ENCODE measurements around the gene CPE. TPM values are rescaled to one million over a fixed set of nuclear protein-coding genes. Genes with fewer than 3 reads are reported as not detected.
A peak's percentile ranks its signal among the peaks of the same experiment; 100 is the strongest.

CPE gene
- polyA plus RNA-seq, 4 donors = 1.1 to 326 (median 22.9) TPM

- WGBS, 3 donors = 9 to 15% (median 11%) methylated on average over 1 of the region's 1 CpG
- Histone ChIP-seq H3K27me3 (ENCODE audit: control insufficient read depth in 3 of 3, insufficient read depth in 3 of 3, low read length in 3 of 3) (no peaks in the 10 kb centered on the region), H3K4me3 (ENCODE audit: low read depth in 1 of 3, low read length in 3 of 3) (no peak overlapping the region), H3K36me3 (ENCODE audit: control insufficient read depth in 3 of 3, insufficient read depth in 2 of 3, low read depth in 1 of 3, low read length in 3 of 3) (no peaks in the 10 kb centered on the region), H3K9me3 (ENCODE audit: control insufficient read depth in 2 of 2, insufficient read depth in 1 of 2, low read depth in 1 of 2, low read length in 1 of 2) (no peaks in the 10 kb centered on the region), H3K4me1 (ENCODE audit: control insufficient read depth in 3 of 3, insufficient read depth in 2 of 3, low read depth in 1 of 3, low read length in 2 of 3) (no peaks in the 10 kb centered on the region), H3K27ac (ENCODE audit: low read depth in 1 of 3, low read length in 2 of 3) (no peak overlapping the region)
- DNase-seq (peak; percentile 5 to 55), FAIRE-seq (no peak)
These were observed 19.8 kb downstream of the CPE start for GRCh38 chr4:165398570-165398969.

- no peaks in the 10 kb centered on the region for H3K27me3 ChIP-seq (ENCODE audit: control insufficient read depth in 3 of 3, insufficient read depth in 3 of 3, low read length in 3 of 3)
- H3K4me3 ChIP-seq (ENCODE audit: low read depth in 1 of 3, low read length in 3 of 3) = no peak overlapping the region
- FAIRE-seq = no peak
- no peaks in the 10 kb centered on the region for H3K4me1 ChIP-seq (ENCODE audit: control insufficient read depth in 3 of 3, insufficient read depth in 2 of 3, low read depth in 1 of 3, low read length in 2 of 3)
- H3K36me3 ChIP-seq (ENCODE audit: control insufficient read depth in 3 of 3, insufficient read depth in 2 of 3, low read depth in 1 of 3, low read length in 3 of 3) = peaks cover 0 to 3% (median 0%) of the 10 kb centered on the region in 3 donors
- no peak overlapping the region for H3K27ac ChIP-seq (ENCODE audit: low read depth in 1 of 3, low read length in 2 of 3)
- no peak for DNase-seq
- H3K9me3 ChIP-seq (ENCODE audit: control insufficient read depth in 2 of 2, insufficient read depth in 1 of 2, low read depth in 1 of 2, low read length in 1 of 2) = no peaks in the 10 kb centered on the region
- 89 to 92% (median 92%) methylated on average over 9 of the region's 9 CpGs for WGBS, 3 donors
These were observed 23.6 kb downstream of the CPE start for GRCh38 chr4:165402375-165402774.

GRCh38 chr4:165403048-165403447 is 24.2 kb downstream of the CPE start:
- no peak overlapping the region for H3K4me3 ChIP-seq (ENCODE audit: low read depth in 1 of 3, low read length in 3 of 3)
- no peak overlapping the region for H3K27ac ChIP-seq (ENCODE audit: low read depth in 1 of 3, low read length in 2 of 3)
- H3K4me1 ChIP-seq (ENCODE audit: control insufficient read depth in 3 of 3, insufficient read depth in 2 of 3, low read depth in 1 of 3, low read length in 2 of 3) = no peaks in the 10 kb centered on the region
- no peaks in the 10 kb centered on the region for H3K9me3 ChIP-seq (ENCODE audit: control insufficient read depth in 2 of 2, insufficient read depth in 1 of 2, low read depth in 1 of 2, low read length in 1 of 2)
- no peaks in the 10 kb centered on the region for H3K27me3 ChIP-seq (ENCODE audit: control insufficient read depth in 3 of 3, insufficient read depth in 3 of 3, low read length in 3 of 3)
- DNase-seq (no peak), FAIRE-seq (no peak)
- WGBS, 3 donors = 26 to 64% (median 63%) methylated on average over 2 of the region's 2 CpGs
- peaks cover 0 to 3% (median 0%) of the 10 kb centered on the region in 3 donors for H3K36me3 ChIP-seq (ENCODE audit: control insufficient read depth in 3 of 3, insufficient read depth in 2 of 3, low read depth in 1 of 3, low read length in 3 of 3)

- no peaks in the 10 kb centered on the region for H3K27me3 ChIP-seq (ENCODE audit: control insufficient read depth in 3 of 3, insufficient read depth in 3 of 3, low read length in 3 of 3)
- H3K4me3 ChIP-seq (ENCODE audit: low read depth in 1 of 3, low read length in 3 of 3) = no peak overlapping the region
- H3K36me3 ChIP-seq (ENCODE audit: control insufficient read depth in 3 of 3, insufficient read depth in 2 of 3, low read depth in 1 of 3, low read length in 3 of 3) = peaks cover 0 to 3% (median 0%) of the 10 kb centered on the region in 3 donors
- H3K9me3 ChIP-seq (ENCODE audit: control insufficient read depth in 2 of 2, insufficient read depth in 1 of 2, low read depth in 1 of 2, low read length in 1 of 2) = no peaks in the 10 kb centered on the region
- no peak for FAIRE-seq
- WGBS, 3 donors = 93 to 95% (median 95%) methylated on average over 4 of the region's 4 CpGs
- no peaks in the 10 kb centered on the region for H3K4me1 ChIP-seq (ENCODE audit: control insufficient read depth in 3 of 3, insufficient read depth in 2 of 3, low read depth in 1 of 3, low read length in 2 of 3)
- DNase-seq = no peak
- no peak overlapping the region for H3K27ac ChIP-seq (ENCODE audit: low read depth in 1 of 3, low read length in 2 of 3)
These were observed 24.8 kb downstream of the CPE start for GRCh38 chr4:165403637-165404036.

GRCh38 chr4:165404080-165404479 is 25.3 kb downstream of the CPE start:
- H3K4me1 ChIP-seq (ENCODE audit: control insufficient read depth in 3 of 3, insufficient read depth in 2 of 3, low read depth in 1 of 3, low read length in 2 of 3) = no peaks in the 10 kb centered on the region
- 90 to 94% (median 94%) methylated on average over 8 of the region's 8 CpGs for WGBS, 3 donors
- no peak overlapping the region for H3K27ac ChIP-seq (ENCODE audit: low read depth in 1 of 3, low read length in 2 of 3)
- DNase-seq (no peak), FAIRE-seq (no peak)
- no peaks in the 10 kb centered on the region for H3K27me3 ChIP-seq (ENCODE audit: control insufficient read depth in 3 of 3, insufficient read depth in 3 of 3, low read length in 3 of 3)
- peaks cover 0 to 3% (median 0%) of the 10 kb centered on the region in 3 donors for H3K36me3 ChIP-seq (ENCODE audit: control insufficient read depth in 3 of 3, insufficient read depth in 2 of 3, low read depth in 1 of 3, low read length in 3 of 3)
- no peak overlapping the region for H3K4me3 ChIP-seq (ENCODE audit: low read depth in 1 of 3, low read length in 3 of 3)
- H3K9me3 ChIP-seq (ENCODE audit: control insufficient read depth in 2 of 2, insufficient read depth in 1 of 2, low read depth in 1 of 2, low read length in 1 of 2) = no peaks in the 10 kb centered on the region

GRCh38 chr4:165404696-165405095 is 25.9 kb downstream of the CPE start:
- no peak for FAIRE-seq
- H3K4me3 ChIP-seq (ENCODE audit: low read depth in 1 of 3, low read length in 3 of 3) = no peak overlapping the region
- no peaks in the 10 kb centered on the region for H3K9me3 ChIP-seq (ENCODE audit: control insufficient read depth in 2 of 2, insufficient read depth in 1 of 2, low read depth in 1 of 2, low read length in 1 of 2)
- DNase-seq = no peak
- no peak overlapping the region for H3K27ac ChIP-seq (ENCODE audit: low read depth in 1 of 3, low read length in 2 of 3)
- H3K4me1 ChIP-seq (ENCODE audit: control insufficient read depth in 3 of 3, insufficient read depth in 2 of 3, low read depth in 1 of 3, low read length in 2 of 3) = no peaks in the 10 kb centered on the region
- 89 to 90% (median 90%) methylated on average over 4 of the region's 4 CpGs for WGBS, 3 donors
- H3K27me3 ChIP-seq (ENCODE audit: control insufficient read depth in 3 of 3, insufficient read depth in 3 of 3, low read length in 3 of 3) = no peaks in the 10 kb centered on the region
- peaks cover 0 to 3% (median 0%) of the 10 kb centered on the region in 3 donors for H3K36me3 ChIP-seq (ENCODE audit: control insufficient read depth in 3 of 3, insufficient read depth in 2 of 3, low read depth in 1 of 3, low read length in 3 of 3)

- 10 to 49% (median 26%) methylated on average over 2 of the region's 2 CpGs for WGBS, 3 donors
These were observed 31.4 kb downstream of the CPE start for GRCh38 chr4:165410214-165410613.

GRCh38 chr4:165415910-165416309 is 37.1 kb downstream of the CPE start:
- no peak overlapping the region for H3K4me3 ChIP-seq (ENCODE audit: low read depth in 1 of 3, low read length in 3 of 3)
- no peaks in the 10 kb centered on the region for H3K9me3 ChIP-seq (ENCODE audit: control insufficient read depth in 2 of 2, insufficient read depth in 1 of 2, low read depth in 1 of 2, low read length in 1 of 2)
- H3K27me3 ChIP-seq (ENCODE audit: control insufficient read depth in 3 of 3, insufficient read depth in 3 of 3, low read length in 3 of 3) = no peaks in the 10 kb centered on the region
- H3K27ac ChIP-seq (ENCODE audit: low read depth in 1 of 3, low read length in 2 of 3) = no peak overlapping the region
- DNase-seq = no peak
- 81 to 91% (median 89%) methylated on average over 10 of the region's 10 CpGs for WGBS, 3 donors
- no peaks in the 10 kb centered on the region for H3K36me3 ChIP-seq (ENCODE audit: control insufficient read depth in 3 of 3, insufficient read depth in 2 of 3, low read depth in 1 of 3, low read length in 3 of 3)
- H3K4me1 ChIP-seq (ENCODE audit: control insufficient read depth in 3 of 3, insufficient read depth in 2 of 3, low read depth in 1 of 3, low read length in 2 of 3) = no peaks in the 10 kb centered on the region
- no peak for FAIRE-seq

More at GRCh38 chr4:165410214-165410613, 31.4 kb downstream of the CPE start:
- H3K27me3 ChIP-seq (ENCODE audit: control insufficient read depth in 3 of 3, insufficient read depth in 3 of 3, low read length in 3 of 3) = no peaks in the 10 kb centered on the region
- DNase-seq (no peak), FAIRE-seq (no peak)
- no peaks in the 10 kb centered on the region for H3K4me1 ChIP-seq (ENCODE audit: control insufficient read depth in 3 of 3, insufficient read depth in 2 of 3, low read depth in 1 of 3, low read length in 2 of 3)
- no peak overlapping the region for H3K27ac ChIP-seq (ENCODE audit: low read depth in 1 of 3, low read length in 2 of 3)
- no peak overlapping the region for H3K4me3 ChIP-seq (ENCODE audit: low read depth in 1 of 3, low read length in 3 of 3)
- H3K36me3 ChIP-seq (ENCODE audit: control insufficient read depth in 3 of 3, insufficient read depth in 2 of 3, low read depth in 1 of 3, low read length in 3 of 3) = no peaks in the 10 kb centered on the region
- H3K9me3 ChIP-seq (ENCODE audit: control insufficient read depth in 2 of 2, insufficient read depth in 1 of 2, low read depth in 1 of 2, low read length in 1 of 2) = no peaks in the 10 kb centered on the region

GRCh38 chr4:165418073-165418472 is 39.3 kb downstream of the CPE start:
- WGBS, 3 donors = 57 to 71% (median 66%) methylated on average over 1 of the region's 1 CpG
- FAIRE-seq (no peak), DNase-seq (no peak)
- Histone ChIP-seq H3K4me1 (ENCODE audit: control insufficient read depth in 3 of 3, insufficient read depth in 2 of 3, low read depth in 1 of 3, low read length in 2 of 3) (no peaks in the 10 kb centered on the region), H3K9me3 (ENCODE audit: control insufficient read depth in 2 of 2, insufficient read depth in 1 of 2, low read depth in 1 of 2, low read length in 1 of 2) (no peaks in the 10 kb centered on the region), H3K36me3 (ENCODE audit: control insufficient read depth in 3 of 3, insufficient read depth in 2 of 3, low read depth in 1 of 3, low read length in 3 of 3) (no peaks in the 10 kb centered on the region), H3K4me3 (ENCODE audit: low read depth in 1 of 3, low read length in 3 of 3) (no peak overlapping the region), H3K27me3 (ENCODE audit: control insufficient read depth in 3 of 3, insufficient read depth in 3 of 3, low read length in 3 of 3) (no peaks in the 10 kb centered on the region), H3K27ac (ENCODE audit: low read depth in 1 of 3, low read length in 2 of 3) (no peak overlapping the region)
